HG02943 (cell line): ENCODE measurements around the gene SELENOO.
"Not testable (repeated sequence)": the region's sequence is repeated elsewhere in the genome, so short reads cannot be mapped to it uniquely, and the experiment has no call there.

Experiments used
- ATAC-seq: cut with Tn5 transposase; IDR thresholded peaks from one replicate; pipeline ENCODE4 v1.9.1; 2021; ENCODE audit warnings: mild to moderate bottlenecking, low read depth, moderate library complexity; ENCODE audit not compliant: unreplicated experiment

The SELENOO gene

GRCh38 chr22:50197000-50197800 lies 3.6 kb upstream of the SELENOO start:
- no peak for ATAC-seq

GRCh38 chr22:50197856-50198623 lies 2.8 kb upstream of the SELENOO start:
- no peak for ATAC-seq

- ATAC-seq: no peak
These were observed 2.2 kb upstream of the SELENOO start for GRCh38 chr22:50198624-50199017.

GRCh38 chr22:50199251-50199721 lies 1.5 kb upstream of the SELENOO start:
- ATAC-seq: no peak

- no peak for ATAC-seq
These were observed 866 bp upstream of the SELENOO start for GRCh38 chr22:50199829-50200460.

GRCh38 chr22:50201191-50202129 lies 649 bp downstream of the SELENOO start:
- no peak for ATAC-seq

GRCh38 chr22:50202130-50202666 lies 1.4 kb downstream of the SELENOO start:
- ATAC-seq: no peak

GRCh38 chr22:50203288-50203687 lies 2.5 kb downstream of the SELENOO start:
- ATAC-seq: no peak

GRCh38 chr22:50204571-50204970 lies 3.8 kb downstream of the SELENOO start:
- no peak for ATAC-seq

GRCh38 chr22:50204998-50205397 lies 4.2 kb downstream of the SELENOO start:
- ATAC-seq: not testable (repeated sequence)

GRCh38 chr22:50205781-50206569 lies 5.2 kb downstream of the SELENOO start:
- ATAC-seq: no peak

- no peak for ATAC-seq
These were observed 5.8 kb downstream of the SELENOO start for GRCh38 chr22:50206599-50206998.

- ATAC-seq: no peak
These were observed 6.8 kb downstream of the SELENOO start for GRCh38 chr22:50207383-50208140.

GRCh38 chr22:50208430-50208938 lies 7.7 kb downstream of the SELENOO start:
- no peak for ATAC-seq

GRCh38 chr22:50208939-50209892 lies 8.4 kb downstream of the SELENOO start:
- ATAC-seq: no peak

- ATAC-seq: no peak
These were observed 9.1 kb downstream of the SELENOO start for GRCh38 chr22:50209893-50210292.
